Stimulated activated CD8-positive, alpha-beta memory T cell treated with anti-CD3 and anti-CD28 coated beads, Interleukin-15, amount 100 ng/mL, for 24 hours (primary cell): Measurements from ENCODE around the gene SLC4A4.
"Not testable (repeated sequence)": the region's sequence is repeated elsewhere in the genome, so short reads cannot be mapped to it uniquely, and the experiment has no call there.

Experiments
- DNase-seq: peaks from one replicate; pipeline ENCODE4 v3.0.0-alpha.2; 2020; ENCODE audit warnings: low read depth

The SLC4A4 gene

DNA sequence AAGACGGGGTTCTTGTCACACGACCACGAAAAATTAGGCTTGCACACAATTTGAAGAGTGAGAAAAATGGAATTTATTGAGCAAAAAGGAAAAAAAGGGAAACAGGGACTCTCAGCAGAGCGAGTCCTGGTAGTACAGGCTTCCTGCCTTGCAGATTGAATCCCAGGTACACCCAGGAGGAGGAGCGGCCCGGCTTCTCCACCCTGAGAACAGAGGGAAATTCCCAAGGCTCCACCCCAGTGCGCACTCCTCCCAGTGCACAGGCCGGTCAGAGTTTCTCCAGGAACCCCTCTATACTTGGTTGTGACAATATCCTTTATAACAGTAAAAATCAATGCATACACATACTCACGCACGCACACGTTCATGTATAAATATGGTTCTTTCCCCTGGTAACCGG lies 22.0 kb downstream of the SLC4A4 start:
- DNase-seq = no peak

- no peak for DNase-seq
Measured at GRCh38 chr4:71361476-71361875, 22.7 kb downstream of the SLC4A4 start.

- DNase-seq = no peak
Measured at GRCh38 chr4:71366766-71367165, 27.9 kb downstream of the SLC4A4 start.

GRCh38 chr4:71367546-71367945 lies 28.7 kb downstream of the SLC4A4 start:
- no peak for DNase-seq

GRCh38 chr4:71368906-71369305 lies 30.1 kb downstream of the SLC4A4 start:
- DNase-seq = no peak

GRCh38 chr4:71369536-71369935 lies 30.7 kb downstream of the SLC4A4 start:
- DNase-seq = no peak

DNA sequence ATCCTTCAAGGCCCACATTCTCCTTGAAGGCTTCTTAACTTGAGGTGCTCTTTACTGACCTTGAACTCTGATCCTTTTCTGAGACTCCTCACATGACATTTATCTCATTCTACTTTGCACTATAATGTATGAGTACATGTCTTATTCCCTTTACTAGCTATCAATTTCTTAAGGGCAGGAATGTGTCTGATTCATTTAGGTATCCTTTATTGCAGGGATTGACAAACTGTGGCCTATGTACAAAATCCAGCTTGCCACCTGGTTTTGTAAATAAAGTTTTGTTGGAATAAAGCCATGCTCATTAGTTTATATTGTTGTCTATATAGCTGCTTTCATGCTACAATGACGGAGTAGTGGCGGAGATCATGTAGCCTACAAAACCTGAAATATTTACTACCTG lies 36.7 kb downstream of the SLC4A4 start:
- DNase-seq = no peak

DNA sequence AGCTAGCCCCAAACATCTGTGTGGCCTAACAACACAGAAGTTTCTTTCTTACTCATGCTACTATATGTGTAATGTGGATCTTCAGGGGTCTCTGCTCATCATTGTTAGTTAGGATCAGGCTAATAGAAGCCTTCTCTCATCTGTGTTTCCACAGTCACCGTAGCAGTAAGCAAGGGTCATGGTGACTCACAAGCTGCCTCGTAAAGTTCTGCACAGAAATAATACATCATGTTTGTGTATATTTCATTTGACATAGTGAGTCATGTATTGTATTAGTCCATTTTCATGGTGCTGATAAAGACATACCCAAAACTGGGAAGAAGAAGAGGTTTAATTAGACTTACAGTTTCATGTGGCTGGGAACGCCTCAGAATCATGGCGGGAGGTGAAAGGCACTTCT lies 38.7 kb downstream of the SLC4A4 start:
- DNase-seq = no peak

GRCh38 chr4:71379126-71379525 lies 40.3 kb downstream of the SLC4A4 start:
- no peak for DNase-seq

DNA sequence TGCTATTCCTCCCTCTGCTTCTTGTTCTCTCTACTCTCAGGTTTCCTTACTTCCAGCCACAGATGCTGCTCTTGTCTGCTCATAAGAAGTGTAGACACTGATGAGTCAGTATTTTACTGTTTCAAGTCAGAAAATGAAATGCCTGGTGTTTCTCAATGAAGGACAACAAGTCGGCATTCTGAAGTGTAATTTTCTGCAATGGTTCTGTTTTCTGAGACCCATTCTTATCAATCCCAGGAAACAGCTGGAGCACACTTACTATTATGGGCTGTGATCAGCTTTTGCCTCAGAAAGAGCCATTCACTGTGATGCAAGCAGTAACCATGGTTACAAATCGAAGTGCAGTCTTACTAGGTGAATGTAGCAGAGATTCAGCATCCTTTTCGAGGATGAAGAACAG lies 42.0 kb downstream of the SLC4A4 start:
- no peak for DNase-seq

DNA sequence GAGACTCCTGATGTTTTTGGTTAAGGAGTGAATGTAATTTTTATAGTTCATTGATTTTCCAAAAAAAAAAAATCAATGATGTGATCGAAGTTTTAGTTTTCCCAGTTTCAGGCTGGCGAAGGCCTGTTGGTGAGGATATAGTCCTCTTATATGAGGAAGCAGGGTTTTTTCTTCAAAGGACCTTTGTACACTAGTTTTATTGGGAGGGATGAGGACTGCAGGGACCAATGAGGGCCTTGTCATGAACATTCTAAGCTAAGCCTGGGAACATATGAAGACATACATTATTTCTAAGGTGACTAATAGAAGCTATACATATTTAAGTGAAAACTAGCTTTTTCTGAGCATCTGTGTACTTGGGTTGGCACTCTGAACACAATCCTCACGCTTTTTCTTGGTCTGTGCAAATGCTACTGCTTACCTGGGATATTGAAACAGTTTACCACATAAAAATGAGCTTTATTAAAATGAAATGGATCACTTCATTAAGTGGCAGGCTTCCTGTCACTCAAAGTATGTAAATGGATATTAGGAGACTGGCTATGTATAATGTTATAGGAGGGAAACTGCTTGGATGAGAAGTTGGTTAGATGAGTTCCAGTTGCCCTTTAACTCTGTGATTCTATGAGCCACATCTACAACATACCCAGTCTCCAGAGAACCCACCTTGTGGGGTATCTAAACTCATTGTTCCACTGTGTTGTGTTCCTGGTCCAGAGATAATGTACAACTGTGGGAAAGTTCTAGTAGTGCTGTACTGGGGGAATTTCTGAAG lies 43.5 kb downstream of the SLC4A4 start:
- no peak for DNase-seq

DNA sequence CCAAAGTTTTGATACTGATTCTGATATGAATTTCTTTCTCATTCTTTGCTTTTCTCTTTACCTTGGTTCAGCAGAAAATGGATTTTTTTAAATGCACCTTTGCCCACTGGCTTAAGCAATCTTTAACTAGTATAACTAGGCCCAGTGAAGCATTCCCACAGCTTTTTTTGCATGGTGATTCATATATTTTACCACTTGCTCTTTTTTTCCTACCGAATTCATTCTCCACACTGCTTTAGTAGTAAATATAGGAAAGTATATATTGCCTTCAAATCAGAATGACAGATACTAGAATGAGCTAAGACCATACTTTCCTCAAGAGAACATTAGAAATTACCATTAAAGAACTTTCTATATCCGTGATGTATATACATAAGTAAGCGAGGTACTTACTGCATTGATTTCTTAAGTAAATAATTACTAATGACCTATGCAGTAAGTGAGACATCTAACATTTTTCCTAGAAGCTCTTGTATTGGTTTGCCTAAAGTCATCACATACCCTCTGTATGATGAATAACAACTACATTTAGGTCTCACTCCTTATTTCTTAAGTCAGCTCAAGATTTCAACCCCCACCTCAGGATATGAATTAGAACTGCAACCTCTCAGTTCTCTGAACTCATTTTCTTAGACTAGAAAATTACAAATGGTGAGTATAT lies 44.2 kb downstream of the SLC4A4 start:
- DNase-seq = no peak

GRCh38 chr4:71383984-71384383 lies 45.2 kb downstream of the SLC4A4 start:
- DNase-seq = no peak

DNA sequence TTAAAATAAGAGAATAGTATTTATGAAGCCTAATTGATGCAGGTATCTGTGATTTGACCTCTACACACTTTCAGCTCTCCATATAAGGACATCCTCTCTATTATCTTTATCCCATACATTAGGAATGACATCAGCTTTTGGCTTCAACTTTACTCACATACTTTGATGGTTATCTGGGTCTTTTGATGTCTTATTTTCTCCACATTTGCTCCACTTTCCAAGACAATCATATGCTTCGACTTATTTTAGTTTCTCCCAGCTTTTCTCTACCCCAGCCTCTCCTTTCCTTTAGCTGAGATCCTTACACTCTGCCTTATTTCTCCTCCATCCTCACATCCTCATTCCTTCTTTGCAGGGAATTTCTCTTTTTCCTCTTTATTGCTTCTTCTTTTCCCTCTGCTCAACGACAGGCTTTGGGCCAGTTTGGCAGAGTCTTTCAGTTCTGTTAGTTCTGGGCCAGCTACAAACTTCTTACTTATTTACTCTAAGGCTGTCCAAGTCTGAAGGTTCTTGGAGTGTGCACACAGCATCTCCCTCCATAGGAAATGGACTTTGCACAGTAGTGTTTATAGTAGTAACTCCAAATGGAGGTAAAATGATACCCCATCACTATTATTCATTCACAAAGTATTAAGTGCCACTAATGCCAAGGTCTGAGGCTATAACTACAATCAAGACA lies 50.5 kb downstream of the SLC4A4 start:
- DNase-seq = no peak

GRCh38 chr4:71392109-71392508 lies 53.3 kb downstream of the SLC4A4 start:
- no peak for DNase-seq

DNA sequence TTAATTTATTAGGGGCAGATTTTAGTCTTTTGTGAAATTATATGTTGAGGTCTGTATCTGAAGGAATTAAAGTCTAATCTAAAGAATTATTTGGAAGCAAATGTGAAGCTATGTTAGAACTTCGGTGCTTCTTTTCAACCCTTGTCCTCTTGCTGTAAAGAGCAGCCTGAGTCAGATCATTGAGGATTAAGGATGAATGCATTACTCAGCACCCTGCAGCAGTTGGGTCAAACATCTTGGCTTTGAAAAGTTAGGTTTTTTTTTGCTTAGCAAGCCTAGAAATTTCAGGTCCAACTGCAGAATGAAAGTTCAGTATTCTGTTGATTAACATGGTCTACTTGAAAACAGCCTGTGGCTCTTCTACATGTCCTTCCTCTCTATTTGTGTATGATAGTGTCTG lies 57.6 kb downstream of the SLC4A4 start:
- DNase-seq = no peak

DNA sequence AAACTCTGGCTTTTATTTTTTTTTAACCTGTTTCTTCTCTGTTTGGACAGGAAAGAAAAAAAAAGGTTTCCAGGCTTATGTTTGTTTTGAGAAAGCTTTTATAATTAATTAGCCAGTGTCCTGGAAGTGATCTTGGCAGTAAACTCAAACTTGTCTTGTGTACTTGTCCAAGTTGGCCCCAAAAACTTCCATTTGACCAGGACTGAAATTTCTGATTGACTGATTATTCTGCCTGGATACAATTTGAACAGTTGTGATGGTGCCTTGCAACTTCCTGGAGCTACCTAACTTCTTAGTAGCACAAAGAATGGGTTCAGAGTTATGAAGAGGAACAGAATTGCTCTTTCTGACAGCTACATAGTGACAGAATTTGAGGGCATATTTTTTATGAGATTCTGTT lies 62.0 kb downstream of the SLC4A4 start:
- no peak for DNase-seq

DNA sequence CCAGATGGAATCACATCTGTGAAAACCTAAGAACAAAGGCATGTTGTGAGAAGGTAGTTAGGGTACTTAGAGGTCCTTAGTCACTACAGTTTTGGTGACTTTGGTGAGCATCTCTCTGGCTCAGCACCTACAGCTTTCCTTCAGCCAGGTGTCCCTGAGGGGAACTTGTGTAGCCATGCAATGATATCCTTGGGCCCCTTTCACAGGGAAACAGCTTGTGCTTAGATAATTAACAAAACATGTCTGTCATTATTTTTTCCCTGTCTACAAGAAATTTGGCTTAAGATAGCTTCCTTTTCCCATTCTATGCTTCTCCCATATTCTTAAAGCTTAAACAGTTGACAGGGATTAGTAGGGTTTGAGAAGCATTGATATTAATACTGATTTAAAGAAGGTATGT lies 63.8 kb downstream of the SLC4A4 start:
- no peak for DNase-seq

GRCh38 chr4:71404049-71404448 lies 65.2 kb downstream of the SLC4A4 start:
- no peak for DNase-seq

DNA sequence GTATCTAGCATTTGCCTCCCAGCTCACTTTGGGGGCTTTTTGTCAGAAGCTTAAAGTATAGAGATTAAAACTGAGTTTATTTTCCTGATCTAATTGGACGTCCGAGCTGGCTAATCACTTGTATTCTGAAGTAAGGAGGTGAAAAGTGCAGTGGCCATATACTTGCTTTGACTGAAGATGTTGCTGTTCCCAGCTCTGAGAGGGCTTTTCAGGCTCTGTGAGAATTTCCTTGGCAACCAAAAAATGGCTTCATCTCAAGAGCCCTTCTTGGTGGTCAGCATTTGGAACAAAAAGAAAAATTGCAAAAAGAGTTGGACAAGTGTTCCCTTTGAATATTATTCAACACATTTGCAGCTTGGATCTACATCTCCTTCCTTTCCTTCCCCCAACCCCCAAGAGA lies 67.0 kb downstream of the SLC4A4 start:
- no peak for DNase-seq

DNA sequence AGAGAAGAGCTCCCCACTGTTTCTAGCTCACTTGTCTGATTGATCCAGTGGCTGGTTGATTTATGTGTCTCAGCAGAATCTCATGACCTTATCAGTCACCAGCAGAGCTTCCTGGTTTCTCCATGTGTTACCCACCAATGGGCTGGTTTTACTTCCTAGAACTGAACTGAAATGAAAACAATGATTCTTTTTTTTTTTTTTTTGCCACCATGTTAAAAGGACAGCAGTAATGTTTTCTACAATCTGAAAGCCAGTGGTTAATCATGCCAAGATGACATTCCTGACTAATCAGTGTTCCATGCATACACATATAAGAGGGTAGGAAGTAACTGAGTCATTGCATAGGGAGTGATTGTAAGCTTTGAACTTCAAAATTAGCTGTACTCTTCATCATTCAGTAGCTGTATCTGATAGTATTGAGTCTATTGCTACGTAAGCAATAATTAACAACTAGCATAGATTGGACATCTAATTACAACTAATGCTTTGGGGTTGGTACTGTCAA lies 67.7 kb downstream of the SLC4A4 start:
- DNase-seq = no peak

- DNase-seq = not testable (repeated sequence)
Measured at GRCh38 chr4:71408961-71409360, 70.1 kb downstream of the SLC4A4 start.

DNA sequence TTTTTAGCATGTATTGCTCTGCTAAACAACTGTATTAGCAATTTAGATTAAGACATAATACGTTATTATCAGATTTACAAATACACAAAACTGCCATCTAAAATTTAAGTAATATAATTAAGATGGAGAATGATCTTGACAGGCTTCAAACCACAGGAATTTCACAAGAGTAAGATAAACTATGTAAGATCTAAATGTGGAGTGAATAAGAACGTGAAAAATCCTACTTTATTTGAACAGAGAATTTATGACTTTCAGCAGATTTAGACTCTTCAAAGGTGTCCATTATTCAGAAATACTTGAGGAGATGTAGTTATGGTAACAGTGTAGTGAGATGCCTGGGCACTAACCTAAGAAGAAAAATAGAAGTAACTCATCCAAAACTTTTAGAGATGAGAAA lies 73.2 kb downstream of the SLC4A4 start:
- DNase-seq = no peak
